OCI-LY7 (cell line): ENCODE results near the gene GAPDHS. TPM values are rescaled to one million over a fixed set of nuclear protein-coding genes. Genes with fewer than 3 reads are reported as not detected.

ENCODE experiments used
- BruUV-seq: library from RNA; stranded (reverse); fragments of 400-500 nt; replicated peaks from 2 replicates; lab custom pipeline; 2021; lab: Mats Ljungman, UMichigan
- CTCF ChIA-PET: fragments of 300-600 bp; sonication (Branson Sonifier 250); formaldehyde crosslinking; loops from one replicate; lab custom pipeline; 2022; ENCODE audit warnings: antibody characterized with exemption; ENCODE audit not compliant: unreplicated experiment; lab: Charles Lee
- POLR2A ChIA-PET: fragments of 300-600 bp; sonication (Branson Sonifier 250); formaldehyde crosslinking; loops from one replicate; lab custom pipeline; 2022; ENCODE audit warnings: antibody characterized with exemption; lab: Charles Lee
- DNase-seq: peaks from one replicate; pipeline ENCODE4 v3.0.0-alpha.2; 2015; ENCODE audit warnings: low spot score
- H2AFZ ChIP-seq: fragments of 200-600 bp; sonication (generic), shearing (Covaris generic); 2 replicates; pipeline ENCODE4 v1.6.1; 2014; ENCODE audit warnings: mild to moderate bottlenecking, antibody characterized with exemption, low read length, moderate library complexity
- H3K27ac ChIP-seq: fragments of 200-600 bp; sonication (generic); 2 replicates; pipeline ENCODE4 v1.5.1; 2014; ENCODE audit warnings: mixed run types, low read depth, mild to moderate bottlenecking, moderate library complexity, low read length, inconsistent platforms; ENCODE audit not compliant: poor library complexity, severe bottlenecking
- H3K36me3 ChIP-seq: fragments of 200-600 bp; sonication (generic); 2 replicates; pipeline ENCODE4 v1.6.1; 2014; ENCODE audit warnings: mild to moderate bottlenecking, antibody characterized with exemption, low read length, moderate library complexity, mixed read lengths; ENCODE audit not compliant: insufficient read depth
- H3K4me1 ChIP-seq: fragments of 200-600 bp; sonication (generic); 2 replicates; pipeline ENCODE4 v1.5.1; 2014; ENCODE audit warnings: mild to moderate bottlenecking, low read length; ENCODE audit not compliant: insufficient read depth, poor library complexity, severe bottlenecking
- H3K4me2 ChIP-seq: fragments of 200-600 bp; sonication (generic); 2 replicates; pipeline ENCODE4 v1.6.1; 2014; ENCODE audit warnings: mild to moderate bottlenecking, low read length
- H3K4me3 ChIP-seq: fragments of 200-600 bp; sonication (generic); 2 replicates; pipeline ENCODE4 v1.5.1; 2014; ENCODE audit warnings: mild to moderate bottlenecking, low read depth, low read length; ENCODE audit not compliant: poor library complexity, severe bottlenecking
- H3K79me2 ChIP-seq: fragments of 200-600 bp; sonication (generic); 2 replicates; pipeline ENCODE4 v1.6.1; 2016; ENCODE audit warnings: low read depth, mild to moderate bottlenecking, low read length, moderate library complexity, mixed read lengths; ENCODE audit not compliant: insufficient read depth
- H3K9me2 ChIP-seq: fragments of 200-600 bp; sonication (generic); 2 replicates; pipeline ENCODE4 v1.6.1; 2016; ENCODE audit warnings: mild to moderate bottlenecking, low read length, mixed read lengths; ENCODE audit not compliant: insufficient read depth
- H3K9me3 ChIP-seq: fragments of 200-600 bp; sonication (generic); 2 replicates; pipeline ENCODE4 v1.6.1; 2014; ENCODE audit warnings: mild to moderate bottlenecking, mixed run types, low read length, mixed read lengths
- H4K20me1 ChIP-seq: fragments of 200-600 bp; sonication (generic); 2 replicates; pipeline ENCODE4 v1.6.1; 2014; ENCODE audit warnings: mild to moderate bottlenecking, antibody characterized with exemption, low read length, moderate library complexity, mixed read lengths; ENCODE audit not compliant: insufficient read depth
- EZH2phosphoT487 ChIP-seq: fragments of 200-600 bp; sonication (generic); IDR thresholded peaks from 2 replicates; pipeline ENCODE4 v1.6.1; 2018; ENCODE audit warnings: low read depth, borderline replicate concordance, mild to moderate bottlenecking, mixed run types, antibody characterized with exemption, low read length, moderate library complexity, mixed read lengths
- intact Hi-C: fragments of 100-400 bp; cut with micrococcal nuclease; formaldehyde crosslinking; loops from one replicate; pipeline ENCODE4 v1.10.0; 2022; ENCODE audit not compliant: unreplicated experiment
- total RNA-seq, 2 experiments: library from RNA; depleted of rRNA in 1 of 2; stranded (reverse); fragments of >200 nt in 1 of 2; shearing (Covaris generic) in 1 of 2; gene quantifications; 2 replicates each; pipeline ENCODE4 v1.2.3, GENCODE V29; 2014 to 2022
- TF ChIP-seq, protein P1 (sequence below): fragments of 200-600 bp; sonication (generic); conservative IDR thresholded peaks from 2 replicates; pipeline ENCODE4 v1.5.1; 2014; ENCODE audit warnings: mild to moderate bottlenecking, antibody characterized with exemption, low read length, moderate library complexity, mixed read lengths

GAPDHS gene
- total RNA-seq, 2 experiments from 2014 or later, result not detected

DNA sequence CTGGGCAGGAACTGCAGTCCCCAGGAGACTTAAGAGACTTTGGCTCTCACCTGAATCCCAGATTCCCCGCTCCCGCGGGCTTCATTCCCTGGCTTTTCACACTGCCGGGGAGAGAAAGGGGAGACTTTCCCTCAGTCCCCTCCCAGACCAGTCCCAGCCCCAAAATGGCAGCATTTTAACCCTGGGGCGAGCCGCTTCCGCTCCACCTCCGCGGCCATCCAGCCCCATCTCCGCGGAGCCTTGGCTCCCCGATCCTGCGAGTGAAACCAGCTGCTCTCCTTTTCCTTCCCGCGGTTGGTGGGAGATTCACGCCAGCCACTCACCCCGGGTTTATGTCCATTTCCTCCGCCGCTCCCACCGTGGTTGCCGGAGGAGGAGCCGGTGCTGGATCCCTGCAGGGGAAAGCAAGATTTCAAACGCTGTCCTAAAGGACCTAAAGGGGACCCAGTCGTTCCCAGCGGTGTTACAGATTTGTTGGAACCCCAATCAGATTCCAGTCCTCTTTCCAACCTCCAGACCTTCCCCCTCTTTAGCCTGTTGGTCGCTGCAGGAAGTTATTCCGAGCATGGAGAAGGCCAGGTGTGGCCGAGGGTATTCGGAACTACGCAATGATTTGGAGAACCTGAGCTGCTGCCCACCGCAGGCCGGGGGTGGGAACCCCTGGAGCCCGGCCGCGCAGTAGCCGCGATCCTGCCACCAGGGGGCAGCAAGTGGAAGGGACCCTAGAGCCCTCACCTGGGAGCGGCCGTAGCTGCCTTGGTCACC lies 23.2 kb upstream of the GAPDHS start:
- Histone ChIP-seq H3K27ac (no peak overlapping the region), H3K4me2 (no peak overlapping the region), H3K79me2 (no peaks in the 10 kb centered on the region), H3K36me3 (no peaks in the 10 kb centered on the region), H4K20me1 (no peaks in the 10 kb centered on the region), H2AFZ (no peak overlapping the region), H3K4me1 (no peaks in the 10 kb centered on the region), H3K9me2 (no peaks in the 10 kb centered on the region), H3K4me3 (no peak overlapping the region), H3K9me3 (no peaks in the 10 kb centered on the region)
- intact Hi-C loops, result loop anchor here (2.0 kb wide), 1 partner anchor 83 kb away; no protein-coding TSS in a partner anchor
- ChIA-PET POLR2A (no interaction called here), CTCF (no interaction called here)
- no TSS peak for BruUV-seq
- DNase-seq, result peak; percentile 68
- TF ChIP-seq, protein P1, sequence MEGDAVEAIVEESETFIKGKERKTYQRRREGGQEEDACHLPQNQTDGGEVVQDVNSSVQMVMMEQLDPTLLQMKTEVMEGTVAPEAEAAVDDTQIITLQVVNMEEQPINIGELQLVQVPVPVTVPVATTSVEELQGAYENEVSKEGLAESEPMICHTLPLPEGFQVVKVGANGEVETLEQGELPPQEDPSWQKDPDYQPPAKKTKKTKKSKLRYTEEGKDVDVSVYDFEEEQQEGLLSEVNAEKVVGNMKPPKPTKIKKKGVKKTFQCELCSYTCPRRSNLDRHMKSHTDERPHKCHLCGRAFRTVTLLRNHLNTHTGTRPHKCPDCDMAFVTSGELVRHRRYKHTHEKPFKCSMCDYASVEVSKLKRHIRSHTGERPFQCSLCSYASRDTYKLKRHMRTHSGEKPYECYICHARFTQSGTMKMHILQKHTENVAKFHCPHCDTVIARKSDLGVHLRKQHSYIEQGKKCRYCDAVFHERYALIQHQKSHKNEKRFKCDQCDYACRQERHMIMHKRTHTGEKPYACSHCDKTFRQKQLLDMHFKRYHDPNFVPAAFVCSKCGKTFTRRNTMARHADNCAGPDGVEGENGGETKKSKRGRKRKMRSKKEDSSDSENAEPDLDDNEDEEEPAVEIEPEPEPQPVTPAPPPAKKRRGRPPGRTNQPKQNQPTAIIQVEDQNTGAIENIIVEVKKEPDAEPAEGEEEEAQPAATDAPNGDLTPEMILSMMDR, result peak; percentile 92
- no peak for TF ChIP-seq EZH2phosphoT487

DNA sequence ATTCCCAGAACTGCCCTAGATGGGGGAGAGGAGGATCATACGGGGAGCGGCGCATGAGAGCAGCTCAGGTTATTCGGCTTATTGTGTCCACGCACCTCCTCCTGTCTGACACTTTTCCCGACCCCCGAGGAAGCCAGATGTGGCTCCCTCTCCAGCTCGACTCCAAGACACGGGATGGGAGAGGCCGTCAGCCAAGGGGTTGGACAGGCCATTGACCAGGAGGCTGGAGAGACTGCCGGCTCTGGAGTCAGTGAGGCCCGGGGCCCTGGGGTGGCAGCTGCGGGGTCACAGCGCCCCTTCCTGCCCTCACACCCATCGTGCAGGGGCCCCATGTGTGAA lies 22.7 kb upstream of the GAPDHS start:
- no peaks in the 10 kb centered on the region for H3K9me2 ChIP-seq
- H3K79me2 ChIP-seq, result no peaks in the 10 kb centered on the region
- intact Hi-C loops, result loop anchor here (2.0 kb wide), 1 partner anchor 82 kb away; no protein-coding TSS in a partner anchor
- H3K4me2 ChIP-seq, result no peak overlapping the region
- H3K9me3 ChIP-seq, result no peaks in the 10 kb centered on the region
- no peak for TF ChIP-seq EZH2phosphoT487
- TF ChIP-seq, protein P1, result 0 out of 2 replicates have a peak, but pooled peaks have one; percentile 2
- BruUV-seq, result no TSS peak
- H4K20me1 ChIP-seq, result no peaks in the 10 kb centered on the region
- H3K4me1 ChIP-seq, result no peaks in the 10 kb centered on the region
- no peaks in the 10 kb centered on the region for H3K36me3 ChIP-seq
- H3K27ac ChIP-seq, result no peak overlapping the region
- POLR2A ChIA-PET, result no interaction called here
- CTCF ChIA-PET, result no interaction called here
- DNase-seq, result no peak
- no peak overlapping the region for H2AFZ ChIP-seq
- no peak overlapping the region for H3K4me3 ChIP-seq

DNA sequence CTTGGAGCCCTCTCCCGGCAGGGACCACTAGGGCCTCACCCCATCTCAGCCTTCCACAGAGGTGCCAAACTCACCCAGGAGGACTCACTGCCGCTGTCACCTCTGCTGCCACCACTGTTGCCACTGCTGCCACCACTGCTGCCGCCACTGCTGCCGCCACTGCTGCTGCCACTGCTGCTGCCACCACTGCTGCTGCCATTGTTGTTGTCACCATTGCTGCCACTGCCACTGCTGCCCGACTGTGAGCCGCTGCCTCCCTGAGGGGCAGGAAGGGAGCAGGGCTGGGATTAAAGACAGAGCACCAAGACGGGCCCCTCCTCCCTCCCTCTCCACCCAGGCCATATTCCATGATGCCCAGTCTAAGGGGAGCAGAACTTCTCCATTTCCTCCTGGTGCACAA lies 21.9 kb upstream of the GAPDHS start:
- H3K9me3 ChIP-seq, result no peaks in the 10 kb centered on the region
- intact Hi-C loops, result loop anchor here (2.0 kb wide), 1 partner anchor 81 kb away; no protein-coding TSS in a partner anchor
- no peaks in the 10 kb centered on the region for H3K4me1 ChIP-seq
- no peak overlapping the region for H3K4me3 ChIP-seq
- no peak overlapping the region for H3K4me2 ChIP-seq
- no peaks in the 10 kb centered on the region for H3K36me3 ChIP-seq
- ChIA-PET CTCF (no interaction called here), POLR2A (no interaction called here)
- no peaks in the 10 kb centered on the region for H3K79me2 ChIP-seq
- no peak for TF ChIP-seq EZH2phosphoT487
- TF ChIP-seq, protein P1, result no peak
- H3K27ac ChIP-seq, result no peak overlapping the region
- H4K20me1 ChIP-seq, result no peaks in the 10 kb centered on the region
- H3K9me2 ChIP-seq, result no peaks in the 10 kb centered on the region
- H2AFZ ChIP-seq, result no peak overlapping the region
- no TSS peak for BruUV-seq
- no peak for DNase-seq
